HG03108 (cell line): ENCODE results near the gene LTB.
"Not testable (repeated sequence)": the region's sequence is repeated elsewhere in the genome, so short reads cannot be mapped to it uniquely, and the experiment has no call there.

Experiments
- ATAC-seq: cut with Tn5 transposase; IDR thresholded peaks from one replicate; pipeline ENCODE4 v1.9.1; 2021; ENCODE audit warnings: moderate library complexity; ENCODE audit not compliant: unreplicated experiment

LTB gene

GRCh38 chr6:31609519-31610406 lies 27.5 kb upstream of the LTB start:
- no peak for ATAC-seq

GRCh38 chr6:31607317-31607716 lies 25.1 kb upstream of the LTB start:
- ATAC-seq, result no peak

GRCh38 chr6:31597006-31597405 lies 14.8 kb upstream of the LTB start:
- ATAC-seq, result no peak

GRCh38 chr6:31592396-31592771 lies 10.2 kb upstream of the LTB start:
- no peak for ATAC-seq

- not testable (repeated sequence) for ATAC-seq
Observed at GRCh38 chr6:31590691-31591090, 8.5 kb upstream of the LTB start.

- ATAC-seq, result no peak
Observed at GRCh38 chr6:31588871-31589650, 6.8 kb upstream of the LTB start.

GRCh38 chr6:31587791-31588777 lies 5.9 kb upstream of the LTB start:
- ATAC-seq, result no peak

GRCh38 chr6:31586599-31587281 lies 4.5 kb upstream of the LTB start:
- no peak for ATAC-seq

GRCh38 chr6:31586008-31586407 lies 3.8 kb upstream of the LTB start, which contains the start of gene LST1:
TSS of gene LST1 (plus strand) at chr6:31586277. CDS start at chr6:31587300, 1,023 bp downstream.
- ATAC-seq, result no peak

GRCh38 chr6:31585491-31585890 lies 3.3 kb upstream of the LTB start:
- ATAC-seq, result no peak

GRCh38 chr6:31581434-31582229 lies 592 bp downstream of the LTB start:
- no peak for ATAC-seq

- peak; percentile 44 for ATAC-seq
Observed at GRCh38 chr6:31580807-31581433, 1.3 kb downstream of the LTB start.

- ATAC-seq, result no peak
Observed at GRCh38 chr6:31580438-31580740, 1.8 kb downstream of the LTB start.

GRCh38 chr6:31579546-31580437 lies 2.4 kb downstream of the LTB start:
- ATAC-seq, result no peak

GRCh38 chr6:31579119-31579505 lies 3.1 kb downstream of the LTB start:
- ATAC-seq, result no peak

GRCh38 chr6:31578184-31579118 lies 3.8 kb downstream of the LTB start:
- ATAC-seq, result no peak

GRCh38 chr6:31577579-31577966 lies 4.7 kb downstream of the LTB start:
- no peak for ATAC-seq
